HepG2 (cell line): ENCODE data around the gene PRDX3. TPM values are rescaled to one million over a fixed set of nuclear protein-coding genes. Genes with fewer than 3 reads are reported as not detected.

Source experiments
- AHDC1 ChIP-seq: sonication (generic); formaldehyde crosslinking; IDR thresholded peaks from 2 replicates; pipeline ENCODE4 v1.5.1; 2020; ENCODE audit warnings: mild to moderate bottlenecking, missing genetic modification reagents, borderline replicate concordance
- HBP1 ChIP-seq: IDR thresholded peaks from 2 replicates; pipeline ENCODE4 v1.6.1; 2016; ENCODE audit warnings: low read depth, control low read depth
- HDAC1 ChIP-seq: sonication (generic); formaldehyde crosslinking; IDR thresholded peaks from 2 replicates; pipeline ENCODE4 v1.5.1; 2020; ENCODE audit warnings: mild to moderate bottlenecking, missing genetic modification reagents
- IRF2 ChIP-seq: IDR thresholded peaks from 2 replicates; pipeline ENCODE4 v1.6.1; 2018; ENCODE audit warnings: missing genetic modification reagents, missing compliant biosample characterization
- MAZ ChIP-seq, 2 experiments: sonication (generic) in 1 of 2; formaldehyde crosslinking in 1 of 2; IDR thresholded peaks; 2 replicates each; pipeline versions ENCODE4 v1.5.0 to v1.6.1; 2012 to 2020; ENCODE audit warnings: low read depth in 2 of 2, mild to moderate bottlenecking in 2 of 2, borderline replicate concordance in 1 of 2, improper control_type of control experiment in 1 of 2, low read length in 1 of 2, missing genetic modification reagents in 1 of 2, moderate library complexity in 1 of 2
- PAWR ChIP-seq: sonication (generic); formaldehyde crosslinking; IDR thresholded peaks from 2 replicates; pipeline ENCODE4 v1.4.0; 2020; ENCODE audit warnings: missing genetic modification reagents, mild to moderate bottlenecking, borderline replicate concordance
- PAXIP1 ChIP-seq: sonication (generic); formaldehyde crosslinking; conservative IDR thresholded peaks from 2 replicates; pipeline ENCODE4 v1.4.0; 2020; ENCODE audit warnings: mild to moderate bottlenecking, missing genetic modification reagents, moderate library complexity
- STAG1 ChIP-seq: sonication (generic); formaldehyde crosslinking; IDR thresholded peaks from 2 replicates; pipeline ENCODE4 v1.4.0; 2020; ENCODE audit warnings: missing genetic modification reagents
- ZNF263 ChIP-seq: sonication (generic); formaldehyde crosslinking; IDR thresholded peaks from 2 replicates; pipeline ENCODE4 v1.4.0; 2020; ENCODE audit warnings: missing genetic modification reagents
- ZNF333 ChIP-seq: sonication (generic); formaldehyde crosslinking; IDR thresholded peaks from 2 replicates; pipeline ENCODE4 v1.4.0; 2020; ENCODE audit warnings: mild to moderate bottlenecking, missing genetic modification reagents, borderline replicate concordance
- ZNF546 ChIP-seq: sonication (generic); formaldehyde crosslinking; conservative IDR thresholded peaks from 2 replicates; pipeline ENCODE4 v1.8.1; 2023; ENCODE audit warnings: mild to moderate bottlenecking, missing genetic modification reagents
- ZNF710 ChIP-seq: sonication (generic); formaldehyde crosslinking; IDR thresholded peaks from 2 replicates; pipeline ENCODE4 v1.5.0; 2020; ENCODE audit warnings: mild to moderate bottlenecking, missing genetic modification reagents, borderline replicate concordance
- ZNF776 ChIP-seq: sonication (generic); formaldehyde crosslinking; IDR thresholded peaks from 2 replicates; pipeline ENCODE4 v1.4.0; 2020; ENCODE audit warnings: mild to moderate bottlenecking, missing genetic modification reagents
- polyA plus RNA-seq, 8 experiments: library from polyadenylated mRNA; depleted of rRNA in 3 of 8; stranded (reverse) in 7 of 8; unstranded in 1 of 8; fragments of >200 nt; fragmentation: Illumina TruSeq in 4 of 8; extraction: Trizol in 4 of 8; gene quantifications; 2 replicates each; pipeline versions ENCODE4 v1.2.1 to v1.2.3, GENCODE V29; 2011 to 2016; ENCODE audit warnings: low read depth in 4 of 8, missing spikeins in 1 of 8, mixed read lengths in 1 of 8; ENCODE audit not compliant: insufficient read depth in 1 of 8
- total RNA-seq, 5 experiments: library from RNA; depleted of rRNA; stranded (reverse); fragments of >200 nt; fragmentation: Illumina TruSeq; extraction: Trizol; gene quantifications; 2 replicates each; pipeline ENCODE4 v1.2.3, GENCODE V29; 2016; ENCODE audit warnings: low read depth in 1 of 5

PRDX3 gene
- total and polyA plus RNA-seq, 2 of the 13 experiments (the other 11 are each of a cell fraction or from before 2014, with no cell fraction given), result 407 to 565 TPM

GRCh38 chr10:119209035-119209735 lies 30.6 kb upstream of the PRDX3 start (continued):
- TF ChIP-seq PAWR (CRISPR knock-in tag) (no peak), ZNF710 (CRISPR knock-in tag) (no peak), AHDC1 (no peak), MAZ (IDR thresholded peaks at IDR 0.05; ENCODE audit: borderline replicate concordance, low read depth, low read length) (peak; percentile 83; the same call in 1 of the 2 replicates), MAZ (CRISPR knock-in tag; IDR thresholded peaks at IDR 0.05; ENCODE audit: low read depth) (peak; percentile 56), ZNF546 (no peak), IRF2 (CRISPR knock-in tag) (0 out of 2 replicates have a peak, but pooled peaks have one; percentile 28), HDAC1 (CRISPR knock-in tag) (0 out of 2 replicates have a peak, but pooled peaks have one; percentile 43), HBP1 (CRISPR knock-in tag) (0 out of 2 replicates have a peak, but pooled peaks have one; percentile 45), ZNF776 (CRISPR knock-in tag) (no peak), STAG1 (CRISPR knock-in tag) (peak; percentile 29), ZNF333 (CRISPR knock-in tag) (no peak), ZNF263 (CRISPR knock-in tag) (0 out of 2 replicates have a peak, but pooled peaks have one; percentile 25), PAXIP1 (CRISPR knock-in tag) (0 out of 2 replicates have a peak, but pooled peaks have one; percentile 10)
